Measurements from ENCODE around the gene AQP2.

The AQP2 gene

DNA sequence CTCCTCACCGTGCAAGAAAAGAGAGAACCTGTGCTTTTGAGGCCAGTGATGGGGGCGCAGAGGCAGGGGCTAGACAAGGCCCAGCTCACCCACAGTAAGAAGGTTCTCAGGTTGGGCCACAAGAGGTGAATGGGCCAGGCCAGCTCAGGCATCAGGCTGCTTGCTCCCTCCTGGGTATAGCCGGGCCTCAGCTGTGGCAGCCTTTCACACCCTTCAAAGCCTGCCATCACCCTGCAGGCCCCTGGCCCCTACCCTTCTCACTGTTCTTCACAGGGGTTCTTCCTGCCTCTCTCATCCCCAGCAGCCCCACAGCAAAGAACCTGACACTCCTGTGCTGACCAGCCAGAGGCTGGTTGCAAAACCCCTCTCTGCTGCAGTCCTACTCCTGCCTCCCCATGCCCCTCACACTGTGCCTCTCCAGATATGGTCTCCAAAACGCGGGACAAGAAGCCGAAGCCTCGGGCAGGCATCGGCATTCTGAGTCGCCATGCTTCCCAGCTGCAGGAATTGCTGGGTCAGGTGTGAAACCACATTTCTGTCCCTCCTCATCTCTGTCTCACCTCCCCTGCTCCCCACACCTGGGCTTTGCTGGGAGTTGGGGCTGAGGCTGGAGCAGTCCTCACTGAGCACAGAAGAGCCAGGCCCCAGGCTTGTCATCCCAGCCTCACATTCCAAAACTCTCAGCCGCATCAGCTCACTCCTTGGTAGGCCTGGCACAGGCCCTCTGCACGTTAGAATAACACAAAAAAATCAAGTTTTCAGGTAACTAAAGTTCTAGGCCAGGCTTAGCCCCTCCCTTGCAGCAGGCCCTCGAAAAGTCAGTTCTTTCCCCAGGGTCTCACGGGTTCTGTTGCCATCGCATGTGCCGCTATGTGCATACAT, 40.0 kb upstream of the AQP2 start:
- no peak overlapping the region for H3K4me3 ChIP-seq
- no peaks in the 10 kb centered on the region for H3K9me3 ChIP-seq
- H3K27me3 ChIP-seq (ENCODE audit: low read depth) = no peaks in the 10 kb centered on the region
- H3K4me1 ChIP-seq = no peaks in the 10 kb centered on the region
- H3K36me3 ChIP-seq (replicated peaks) = no peaks in the 10 kb centered on the region
- DNase-seq (ENCODE audit: low spot score in 2 of 2) = no peak
- in situ Hi-C loops (cut with MboI; ENCODE audit: low sequenced_read_pairs) = no loop called here

GRCh38 chr12:49911213-49911605, 39.3 kb upstream of the AQP2 start:
- no peak overlapping the region for H3K4me3 ChIP-seq
- H3K4me1 ChIP-seq = no peaks in the 10 kb centered on the region
- DNase-seq (ENCODE audit: low spot score in 2 of 2) = no peak
- H3K27me3 ChIP-seq (ENCODE audit: low read depth) = no peaks in the 10 kb centered on the region
- H3K9me3 ChIP-seq = no peaks in the 10 kb centered on the region
- no peaks in the 10 kb centered on the region for H3K36me3 ChIP-seq (replicated peaks)
- in situ Hi-C loops (cut with MboI; ENCODE audit: low sequenced_read_pairs) = no loop called here

DNA sequence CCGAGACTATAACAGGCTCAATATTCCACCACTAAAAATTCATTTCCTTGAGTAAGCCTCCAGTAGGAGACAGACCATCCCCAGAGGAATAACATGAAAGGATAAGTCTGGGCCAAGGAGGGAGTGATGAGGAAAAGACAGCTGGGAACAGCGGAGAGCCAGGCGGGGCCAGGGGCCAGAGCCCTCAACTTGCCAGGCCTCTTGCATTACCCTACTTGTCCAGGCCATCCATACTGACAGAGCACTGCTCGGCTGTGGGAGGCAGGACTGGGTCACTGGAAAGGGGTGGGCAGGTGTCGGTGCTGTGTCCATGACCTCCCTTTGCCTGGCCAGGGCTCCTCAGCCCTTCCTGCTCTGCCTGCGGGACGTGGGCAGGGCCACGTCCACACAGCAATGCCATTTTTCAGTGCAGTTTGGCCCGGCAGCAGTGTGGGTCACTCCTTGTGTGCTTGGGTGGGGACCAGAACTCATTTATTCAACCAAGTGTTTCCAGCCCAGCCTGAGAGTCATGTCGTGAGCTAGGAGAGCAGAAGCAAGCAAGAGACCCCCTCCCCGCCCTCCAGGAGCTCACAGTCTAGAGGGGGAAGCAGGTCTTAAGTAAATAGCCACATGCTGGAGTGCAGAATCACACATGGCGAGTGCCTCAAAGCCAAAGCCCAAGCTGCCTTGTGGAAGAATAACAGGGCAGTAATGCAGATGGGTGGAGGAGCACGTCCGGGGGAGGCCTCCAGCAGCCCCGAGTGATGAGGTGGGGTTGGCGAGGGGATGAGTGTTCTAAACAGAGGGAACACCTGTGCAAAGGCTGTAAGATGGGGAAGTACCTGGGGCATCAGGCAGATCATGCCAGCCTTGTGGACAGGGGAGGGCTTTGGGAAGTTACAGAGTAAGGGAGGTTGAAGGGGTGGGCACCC, 37.9 kb upstream of the AQP2 start:
- in situ Hi-C loops (cut with MboI; ENCODE audit: low sequenced_read_pairs) = no loop called here
- Histone ChIP-seq H3K27me3 (ENCODE audit: low read depth) (no peaks in the 10 kb centered on the region), H3K36me3 (replicated peaks) (no peaks in the 10 kb centered on the region), H3K4me3 (no peak overlapping the region), H3K4me1 (no peaks in the 10 kb centered on the region), H3K9me3 (no peaks in the 10 kb centered on the region)
- no peak for DNase-seq (ENCODE audit: low spot score in 2 of 2)

GRCh38 chr12:49916129-49916919, 34.2 kb upstream of the AQP2 start:
- no peaks in the 10 kb centered on the region for H3K27me3 ChIP-seq (ENCODE audit: low read depth)
- in situ Hi-C loops (cut with MboI; ENCODE audit: low sequenced_read_pairs) = no loop called here
- no peaks in the 10 kb centered on the region for H3K4me1 ChIP-seq
- H3K4me3 ChIP-seq = no peak overlapping the region
- no peaks in the 10 kb centered on the region for H3K36me3 ChIP-seq (replicated peaks)
- no peaks in the 10 kb centered on the region for H3K9me3 ChIP-seq
- no peak for DNase-seq (ENCODE audit: low spot score in 2 of 2)

GRCh38 chr12:49917166-49917787, 33.3 kb upstream of the AQP2 start:
- Histone ChIP-seq H3K4me3 (no peak overlapping the region), H3K4me1 (no peaks in the 10 kb centered on the region), H3K9me3 (no peaks in the 10 kb centered on the region), H3K27me3 (ENCODE audit: low read depth) (no peaks in the 10 kb centered on the region), H3K36me3 (replicated peaks) (no peaks in the 10 kb centered on the region)
- no peak for DNase-seq (ENCODE audit: low spot score in 2 of 2)
- in situ Hi-C loops (cut with MboI; ENCODE audit: low sequenced_read_pairs) = no loop called here

- no peaks in the 10 kb centered on the region for H3K9me3 ChIP-seq
- no peaks in the 10 kb centered on the region for H3K4me1 ChIP-seq
- no peak for DNase-seq (ENCODE audit: low spot score in 2 of 2)
- no peaks in the 10 kb centered on the region for H3K27me3 ChIP-seq (ENCODE audit: low read depth)
- in situ Hi-C loops (cut with MboI; ENCODE audit: low sequenced_read_pairs) = no loop called here
- H3K36me3 ChIP-seq (replicated peaks) = no peaks in the 10 kb centered on the region
- H3K4me3 ChIP-seq = no peak overlapping the region
These were observed 32.8 kb upstream of the AQP2 start for GRCh38 chr12:49917788-49918173.

DNA sequence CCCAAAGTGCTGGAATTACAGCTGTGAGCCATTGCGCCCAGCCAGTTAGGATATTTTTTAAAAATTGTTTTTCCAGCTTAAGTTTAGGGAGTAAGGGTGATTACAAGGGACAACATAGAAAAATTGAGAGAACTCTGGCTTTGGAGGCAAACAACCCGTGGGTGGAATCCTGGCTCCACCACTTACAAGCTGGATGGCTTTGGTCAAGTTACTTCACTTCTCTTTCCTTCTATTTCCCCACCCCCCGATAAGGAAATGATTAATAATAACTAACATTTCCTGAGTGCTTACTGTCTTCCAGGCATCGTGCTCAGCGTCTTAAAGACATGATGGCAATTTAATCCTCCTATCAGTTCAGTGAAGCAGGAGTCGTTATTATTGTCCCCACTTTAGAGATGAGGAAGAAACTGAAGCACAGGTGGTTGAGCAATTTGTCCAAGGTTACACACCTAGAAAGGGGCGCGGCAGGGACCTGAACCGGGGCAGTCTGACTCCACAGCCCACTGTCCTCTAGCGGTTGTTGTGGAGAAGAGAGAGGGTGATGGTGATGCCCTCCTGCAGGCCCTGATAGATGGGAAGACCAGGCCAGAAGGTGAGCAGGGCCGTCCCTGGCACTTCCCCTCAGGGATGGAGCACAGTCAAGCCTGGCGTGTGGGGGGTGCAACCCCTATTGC, 30.2 kb upstream of the AQP2 start:
- no peaks in the 10 kb centered on the region for H3K9me3 ChIP-seq
- H3K36me3 ChIP-seq (replicated peaks) = no peaks in the 10 kb centered on the region
- in situ Hi-C loops (cut with MboI; ENCODE audit: low sequenced_read_pairs) = no loop called here
- H3K4me3 ChIP-seq = no peak overlapping the region
- H3K4me1 ChIP-seq = no peaks in the 10 kb centered on the region
- no peaks in the 10 kb centered on the region for H3K27me3 ChIP-seq (ENCODE audit: low read depth)
- no peak for DNase-seq (ENCODE audit: low spot score in 2 of 2)

- H3K36me3 ChIP-seq (replicated peaks) = no peaks in the 10 kb centered on the region
- no peaks in the 10 kb centered on the region for H3K9me3 ChIP-seq
- no peaks in the 10 kb centered on the region for H3K27me3 ChIP-seq (ENCODE audit: low read depth)
- DNase-seq (ENCODE audit: low spot score in 2 of 2) = no peak
- H3K4me3 ChIP-seq = no peak overlapping the region
- H3K4me1 ChIP-seq = no peaks in the 10 kb centered on the region
- in situ Hi-C loops (cut with MboI; ENCODE audit: low sequenced_read_pairs) = no loop called here
These were observed 29.6 kb upstream of the AQP2 start for GRCh38 chr12:49920915-49921286.

GRCh38 chr12:49921299-49921698, 29.2 kb upstream of the AQP2 start:
- Histone ChIP-seq H3K36me3 (replicated peaks) (no peaks in the 10 kb centered on the region), H3K9me3 (no peaks in the 10 kb centered on the region), H3K27me3 (ENCODE audit: low read depth) (no peaks in the 10 kb centered on the region), H3K4me1 (no peaks in the 10 kb centered on the region), H3K4me3 (no peak overlapping the region)
- in situ Hi-C loops (cut with MboI; ENCODE audit: low sequenced_read_pairs) = no loop called here
- no peak for DNase-seq (ENCODE audit: low spot score in 2 of 2)

GRCh38 chr12:49921936-49922335, 28.6 kb upstream of the AQP2 start:
- no peak for DNase-seq (ENCODE audit: low spot score in 2 of 2)
- H3K27me3 ChIP-seq (ENCODE audit: low read depth) = no peaks in the 10 kb centered on the region
- H3K9me3 ChIP-seq = no peaks in the 10 kb centered on the region
- no peaks in the 10 kb centered on the region for H3K36me3 ChIP-seq (replicated peaks)
- H3K4me3 ChIP-seq = no peak overlapping the region
- in situ Hi-C loops (cut with MboI; ENCODE audit: low sequenced_read_pairs) = no loop called here
- no peaks in the 10 kb centered on the region for H3K4me1 ChIP-seq

GRCh38 chr12:49922349-49923034, 28.0 kb upstream of the AQP2 start:
- H3K27me3 ChIP-seq (ENCODE audit: low read depth) = no peaks in the 10 kb centered on the region
- H3K36me3 ChIP-seq (replicated peaks) = no peaks in the 10 kb centered on the region
- H3K4me1 ChIP-seq = no peaks in the 10 kb centered on the region
- no peak for DNase-seq (ENCODE audit: low spot score in 2 of 2)
- H3K4me3 ChIP-seq = no peak overlapping the region
- in situ Hi-C loops (cut with MboI; ENCODE audit: low sequenced_read_pairs) = no loop called here
- no peaks in the 10 kb centered on the region for H3K9me3 ChIP-seq

GRCh38 chr12:49923035-49923644, 27.4 kb upstream of the AQP2 start:
- Histone ChIP-seq H3K4me1 (no peaks in the 10 kb centered on the region), H3K9me3 (no peaks in the 10 kb centered on the region), H3K36me3 (replicated peaks) (no peaks in the 10 kb centered on the region), H3K27me3 (ENCODE audit: low read depth) (no peaks in the 10 kb centered on the region), H3K4me3 (no peak overlapping the region)
- in situ Hi-C loops (cut with MboI; ENCODE audit: low sequenced_read_pairs) = no loop called here
- no peak for DNase-seq (ENCODE audit: low spot score in 2 of 2)

Data from HAP-1 (cell line).